ENCODE measurements around the gene GPR78.

The GPR78 gene

DNA sequence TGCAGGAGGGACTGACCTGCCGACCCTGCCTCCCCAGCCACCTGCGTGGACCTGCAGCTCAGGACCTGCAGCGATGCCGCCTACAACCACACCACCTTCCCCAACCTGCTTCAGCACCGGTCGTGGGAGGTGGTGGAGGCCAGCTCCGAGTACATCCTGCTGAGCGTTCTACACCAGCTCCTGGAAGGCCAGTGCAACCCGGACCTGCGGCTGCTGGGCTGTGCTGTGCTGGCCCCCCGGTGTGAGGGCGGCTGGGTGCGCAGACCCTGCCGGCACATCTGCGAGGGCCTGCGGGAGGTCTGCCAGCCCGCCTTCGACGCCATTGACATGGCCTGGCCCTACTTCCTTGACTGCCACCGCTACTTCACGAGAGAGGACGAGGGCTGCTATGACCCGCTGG is 20.9 kb downstream of the GPR78 start:
- DNase-seq = no peak

GRCh38 chr4:8601556-8601955 is 21.4 kb downstream of the GPR78 start:
- no peak for DNase-seq

GRCh38 chr4:8602686-8603430 is 22.7 kb downstream of the GPR78 start:
- DNase-seq = no peak

- no peak for DNase-seq
Measured at GRCh38 chr4:8603931-8604330, 23.7 kb downstream of the GPR78 start.

DNA sequence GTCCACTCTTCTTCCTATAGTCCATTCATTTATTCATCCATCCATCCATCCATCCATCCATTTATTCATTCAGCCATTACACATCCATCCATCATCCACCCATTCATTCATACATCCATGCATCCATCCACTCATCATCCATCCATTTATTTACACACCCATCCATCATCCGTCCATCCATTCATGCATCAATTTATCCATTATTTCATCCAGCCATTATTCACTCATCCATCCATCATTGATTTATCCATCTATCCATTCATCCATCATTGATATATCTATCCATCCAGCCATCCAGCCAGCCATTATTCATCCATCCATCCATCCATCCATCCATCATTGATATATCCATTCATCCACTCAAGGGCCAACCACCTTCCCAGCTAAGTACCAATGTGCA is 25.1 kb downstream of the GPR78 start:
- DNase-seq = no peak

GRCh38 chr4:8606476-8606875 is 26.3 kb downstream of the GPR78 start:
- no peak for DNase-seq

- no peak for DNase-seq
Measured at GRCh38 chr4:8606966-8607365, 26.8 kb downstream of the GPR78 start.

DNA sequence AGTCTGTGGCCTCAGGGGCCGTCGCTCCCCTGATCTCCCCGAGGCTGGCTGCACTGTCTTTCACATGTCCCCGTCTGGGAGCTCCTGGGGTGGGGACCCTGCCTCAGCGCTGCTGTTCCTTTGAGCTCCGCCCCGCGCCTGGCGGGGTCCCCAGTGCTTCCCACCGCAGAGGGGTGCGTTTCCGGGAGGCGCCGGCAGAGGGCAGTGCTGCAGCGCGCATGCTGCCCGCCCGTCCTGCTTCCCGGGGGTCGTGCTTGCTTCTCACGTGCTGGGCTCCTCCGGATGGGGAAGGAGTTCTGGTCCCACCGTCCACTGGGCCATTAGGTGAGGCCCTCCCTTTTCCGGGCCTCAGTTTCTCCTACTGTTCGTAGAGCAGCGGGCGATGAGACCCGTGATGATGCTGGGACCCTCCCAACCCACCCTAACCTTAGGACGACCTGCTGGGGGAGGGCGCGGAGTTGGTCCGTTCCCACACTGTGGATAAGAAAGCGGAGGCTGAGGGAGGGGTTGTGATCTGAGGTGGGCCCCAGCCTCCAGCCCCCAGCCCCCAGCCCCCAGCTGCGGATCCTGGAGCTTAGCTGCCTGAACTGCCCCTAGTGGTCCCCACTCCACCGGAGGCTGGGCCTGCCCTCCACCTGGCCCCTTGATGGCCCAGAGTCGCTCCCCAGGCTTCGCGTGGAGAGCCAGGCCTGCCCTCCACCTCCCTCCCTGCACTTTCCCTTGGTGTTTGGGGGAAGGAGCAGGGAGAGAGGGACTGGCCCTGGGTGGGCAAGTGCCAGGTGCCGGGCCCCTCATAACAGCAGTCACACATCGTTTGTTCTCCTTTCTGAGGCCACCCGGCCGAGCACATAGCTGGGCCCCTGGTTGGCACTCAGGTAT is 27.6 kb downstream of the GPR78 start:
- peak; percentile 76 for DNase-seq

- DNase-seq = no peak
Measured at GRCh38 chr4:8608714-8609391, 28.7 kb downstream of the GPR78 start.

DNA sequence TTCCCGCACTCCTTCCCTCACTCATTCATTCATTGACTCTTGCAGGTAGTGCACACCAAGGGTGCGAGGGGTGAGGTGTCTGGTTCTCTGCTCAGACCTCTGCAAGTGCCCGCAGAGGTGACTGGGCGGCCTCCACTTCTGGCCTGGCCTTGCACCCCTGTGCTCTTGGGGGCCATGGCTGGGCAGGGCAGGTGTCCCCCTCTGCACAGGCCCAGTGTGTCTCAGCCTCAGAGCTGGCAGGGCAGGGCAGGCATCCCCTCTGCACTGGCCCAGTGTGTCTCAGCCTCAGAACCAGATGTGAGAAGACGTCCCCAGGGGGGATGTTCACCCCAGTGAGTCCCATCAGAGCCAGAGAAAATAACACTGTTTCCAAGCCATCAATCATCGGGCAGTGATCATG is 29.2 kb downstream of the GPR78 start:
- DNase-seq = no peak

DNA sequence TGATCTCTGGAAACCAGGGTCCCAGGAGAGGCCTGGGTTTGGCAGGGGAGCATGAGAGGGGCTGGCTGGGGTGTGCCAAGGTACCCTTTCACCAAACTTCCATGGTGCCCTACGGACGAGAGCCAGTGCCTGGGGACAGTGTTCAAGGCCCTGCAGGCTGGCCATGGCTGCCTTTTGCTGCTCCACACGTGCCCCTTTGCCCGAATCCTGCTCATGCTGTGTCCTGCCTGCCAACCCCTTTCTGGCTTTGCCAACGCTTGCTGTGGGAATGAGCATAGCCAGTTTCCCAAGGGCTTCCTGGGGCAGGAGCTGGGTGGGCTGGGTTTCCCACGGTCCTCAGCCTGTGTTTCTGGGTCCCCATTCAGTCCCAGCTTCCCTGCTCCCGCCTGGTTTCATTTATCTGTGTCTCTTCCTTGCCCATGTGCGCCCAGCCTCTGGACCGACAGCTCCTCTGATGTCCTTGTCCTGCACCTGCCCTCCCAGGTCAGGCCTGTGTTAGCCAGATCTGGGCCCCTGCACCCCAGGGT is 29.7 kb downstream of the GPR78 start:
- DNase-seq = no peak

GRCh38 chr4:8610858-8611616 is 30.8 kb downstream of the GPR78 start:
- no peak for DNase-seq

GRCh38 chr4:8612646-8613045 is 32.5 kb downstream of the GPR78 start:
- no peak for DNase-seq

- no peak for DNase-seq
Measured at GRCh38 chr4:8613421-8614364, 33.5 kb downstream of the GPR78 start.

DNA sequence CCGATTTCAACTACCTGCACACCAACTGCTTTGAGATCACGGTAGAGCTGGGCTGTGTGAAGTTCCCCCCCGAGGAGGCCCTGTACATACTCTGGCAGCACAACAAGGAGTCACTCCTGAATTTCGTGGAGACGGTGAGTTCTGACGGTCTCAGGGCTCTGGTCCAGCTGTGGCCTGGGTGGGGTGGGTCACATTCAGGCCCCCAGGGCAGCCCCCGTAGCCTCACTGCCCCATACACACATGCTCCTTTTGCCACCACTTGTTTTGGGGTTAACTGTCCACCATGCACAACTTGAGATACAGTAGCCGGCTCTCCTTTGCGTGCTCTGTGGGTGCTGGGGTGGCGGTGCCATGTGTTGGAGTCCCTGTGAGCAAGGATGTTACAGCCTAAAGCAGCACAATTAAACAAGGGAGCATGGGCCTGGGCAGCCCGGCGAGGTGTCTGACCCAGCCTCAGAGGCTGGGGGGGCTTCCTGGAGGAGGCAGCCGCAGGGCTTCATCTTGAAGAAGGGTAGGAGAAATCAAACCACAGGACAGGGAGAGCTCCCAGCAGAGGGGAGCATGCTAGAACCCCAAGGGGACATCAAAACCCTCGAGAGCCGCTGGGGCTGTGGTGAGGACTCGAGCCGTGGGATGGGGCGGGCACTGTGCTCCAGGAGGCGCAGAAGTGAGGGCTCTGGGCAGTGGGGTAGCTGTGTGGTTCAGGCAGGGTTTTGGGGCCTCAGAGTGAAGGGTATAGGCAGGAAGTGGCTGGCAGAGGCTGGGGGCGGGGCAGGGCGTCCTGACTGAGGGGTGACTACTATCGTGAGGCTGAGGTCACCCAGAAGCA is 34.4 kb downstream of the GPR78 start:
- no peak for DNase-seq

DNA sequence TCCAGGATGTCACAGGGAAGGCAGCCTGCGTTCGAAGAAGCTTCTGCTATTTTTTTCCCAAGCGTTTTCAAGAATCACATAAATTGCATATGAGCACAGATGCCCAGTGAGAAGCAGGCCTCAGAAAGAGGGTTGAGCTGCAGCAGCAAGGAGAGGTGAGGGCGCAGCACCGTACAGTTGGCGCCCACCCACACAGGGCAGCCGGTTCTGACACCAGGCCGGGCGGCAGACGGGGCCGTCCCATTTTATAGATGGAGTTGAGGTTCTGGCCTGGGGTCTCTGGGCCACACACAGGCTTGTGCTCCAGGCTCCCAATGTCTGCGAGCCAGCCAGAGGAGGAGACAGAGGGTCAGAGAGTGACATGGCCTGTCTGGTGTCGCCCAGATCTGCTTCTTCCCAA is 35.2 kb downstream of the GPR78 start:
- no peak for DNase-seq

DNA sequence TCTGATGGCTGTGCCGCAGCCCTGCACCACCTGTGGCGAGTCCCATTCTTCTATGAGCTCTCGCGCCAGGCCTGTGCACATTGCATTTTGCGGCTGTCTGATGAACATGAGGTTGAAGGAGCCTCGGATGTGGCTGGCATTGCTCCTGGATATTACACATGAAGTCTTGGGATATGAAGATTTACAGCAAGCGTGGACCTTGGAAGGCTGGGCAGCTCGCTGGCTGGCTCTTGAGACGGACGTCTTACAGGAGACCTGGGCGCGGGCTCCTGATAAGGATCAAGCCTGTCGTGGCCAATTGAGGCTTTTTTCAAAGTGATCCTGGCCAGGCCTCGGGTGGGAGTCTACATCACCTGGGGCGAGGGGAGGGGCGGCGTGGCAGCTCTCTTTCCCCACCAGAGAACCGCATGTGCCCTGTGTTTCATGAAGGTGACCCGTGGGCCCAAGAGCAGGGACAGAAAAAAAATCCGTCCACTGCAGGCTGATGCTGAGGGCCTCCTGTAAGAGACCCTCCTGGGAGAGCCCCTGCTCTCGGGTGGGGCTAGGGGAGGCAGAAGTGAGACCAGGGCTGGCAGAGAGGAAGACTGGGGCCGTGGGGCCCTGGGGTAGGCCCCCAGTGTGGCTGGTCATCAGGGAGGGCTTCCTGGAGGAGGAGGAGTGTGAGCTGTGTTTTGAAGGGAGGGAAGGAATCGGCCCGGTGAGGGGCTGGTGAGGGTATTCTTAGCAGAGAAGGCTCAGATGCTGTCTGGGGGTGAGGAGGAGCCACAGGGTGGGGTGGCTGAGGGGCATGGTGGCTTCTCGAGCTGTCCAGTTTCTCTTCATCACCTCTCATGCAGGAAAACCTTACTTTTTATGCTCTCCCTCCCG is 36.0 kb downstream of the GPR78 start:
- no peak for DNase-seq

DNA sequence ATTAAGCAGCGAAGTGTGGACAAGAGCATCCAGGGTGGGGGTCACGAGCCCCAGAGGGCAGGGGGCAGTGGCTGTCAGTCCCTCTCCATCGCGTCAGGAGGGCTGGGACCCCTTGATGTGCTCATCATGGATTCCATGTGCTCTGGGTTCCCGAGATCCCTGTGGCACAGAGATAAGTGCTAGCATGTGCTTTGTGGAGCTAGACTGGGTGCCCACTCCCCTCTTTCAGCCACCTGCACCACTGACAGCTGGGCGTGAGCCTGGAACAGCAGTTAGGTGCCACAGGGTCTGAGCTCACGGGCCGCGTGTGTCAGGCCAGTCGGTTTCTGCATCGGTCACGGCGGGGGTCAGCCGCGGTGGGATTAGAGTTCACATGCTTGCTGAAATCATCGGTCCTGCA is 36.6 kb downstream of the GPR78 start:
- DNase-seq = no peak

DNA sequence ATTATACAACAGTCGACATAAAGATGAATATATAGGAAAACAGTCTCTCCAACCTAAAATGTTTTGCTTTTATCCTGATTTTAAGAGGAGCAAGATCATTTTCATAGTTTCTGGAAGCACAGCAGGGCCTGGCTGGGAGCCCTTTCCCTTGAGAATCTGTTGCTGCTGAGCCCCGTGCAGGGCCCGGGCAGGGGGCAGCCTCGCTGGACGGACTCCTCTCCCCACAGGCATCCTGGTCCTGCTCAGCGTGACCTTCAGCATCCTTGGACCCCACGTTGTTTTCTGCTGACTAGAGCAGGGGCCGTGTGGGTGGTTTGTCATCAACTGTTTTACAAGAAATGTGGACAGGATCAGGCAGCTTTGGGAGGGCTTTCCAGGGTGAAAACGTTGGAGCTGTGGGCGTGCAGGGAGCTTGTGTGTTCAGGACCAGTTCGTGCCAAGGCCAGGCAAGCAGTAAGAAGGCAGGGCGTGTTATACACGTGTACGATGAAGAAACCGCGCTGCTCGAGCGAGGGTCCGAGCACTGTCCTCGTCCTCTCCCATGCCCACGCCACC is 37.4 kb downstream of the GPR78 start:
- no peak for DNase-seq
